Neural cell (in vitro differentiated cells): ENCODE results near the gene FCN3.

Experiments
- EZH2 ChIP-seq: fragments of 200-600, 300-800 bp; shearing (Covaris generic), sonication (generic); IDR thresholded peaks from 2 replicates; pipeline ENCODE4 v1.6.1; 2014; ENCODE audit warnings: antibody characterized with exemption, low read length, borderline replicate concordance, mild to moderate bottlenecking; ENCODE audit not compliant: insufficient read depth, poor library complexity, severe bottlenecking
- MXI1 ChIP-seq: fragments of 450-650 bp; conservative IDR thresholded peaks from 2 replicates; pipeline ENCODE4 v1.6.1; 2014; ENCODE audit warnings: antibody characterized with exemption, mild to moderate bottlenecking; ENCODE audit not compliant: poor library complexity, severe bottlenecking
- POLR2AphosphoS5 ChIP-seq: IDR thresholded peaks from 2 replicates; pipeline ENCODE4 v1.6.1; 2012
- RAD21 ChIP-seq: fragments of 450-650 bp; conservative IDR thresholded peaks from 2 replicates; pipeline ENCODE4 v1.6.1; 2014; ENCODE audit warnings: antibody characterized with exemption, mild to moderate bottlenecking, moderate library complexity
- TF ChIP-seq, protein P1 (sequence below): fragments of 450-650 bp; IDR thresholded peaks from 2 replicates; pipeline ENCODE4 v1.5.1; 2014; ENCODE audit warnings: antibody characterized with exemption, mild to moderate bottlenecking, moderate library complexity; ENCODE audit not compliant: poor library complexity, severe bottlenecking

DNA sequence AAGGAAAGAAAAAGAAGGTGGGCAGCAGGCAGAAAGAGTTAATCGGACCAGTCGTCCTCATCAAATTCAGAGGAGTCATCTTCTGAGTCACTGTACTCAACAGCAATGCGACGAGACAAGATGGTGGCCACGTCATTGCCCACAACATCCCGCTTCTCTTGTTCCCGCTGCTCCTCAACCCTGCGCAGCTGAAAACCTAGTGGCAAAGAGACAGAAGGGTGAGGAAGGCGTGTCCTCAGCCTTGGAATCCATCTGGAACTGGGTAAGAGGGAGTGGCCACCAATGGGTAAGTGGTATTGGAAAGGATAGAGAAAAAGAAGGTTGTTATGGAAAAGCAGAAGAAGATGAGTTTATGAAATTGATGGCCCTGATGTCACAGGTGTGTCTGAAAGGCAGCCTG lies 33.5 kb upstream of the FCN3 start:
- TF ChIP-seq RAD21 (no peak), MXI1 (no peak), EZH2 (no peak), POLR2AphosphoS5 (no peak)
- TF ChIP-seq, protein P1, sequence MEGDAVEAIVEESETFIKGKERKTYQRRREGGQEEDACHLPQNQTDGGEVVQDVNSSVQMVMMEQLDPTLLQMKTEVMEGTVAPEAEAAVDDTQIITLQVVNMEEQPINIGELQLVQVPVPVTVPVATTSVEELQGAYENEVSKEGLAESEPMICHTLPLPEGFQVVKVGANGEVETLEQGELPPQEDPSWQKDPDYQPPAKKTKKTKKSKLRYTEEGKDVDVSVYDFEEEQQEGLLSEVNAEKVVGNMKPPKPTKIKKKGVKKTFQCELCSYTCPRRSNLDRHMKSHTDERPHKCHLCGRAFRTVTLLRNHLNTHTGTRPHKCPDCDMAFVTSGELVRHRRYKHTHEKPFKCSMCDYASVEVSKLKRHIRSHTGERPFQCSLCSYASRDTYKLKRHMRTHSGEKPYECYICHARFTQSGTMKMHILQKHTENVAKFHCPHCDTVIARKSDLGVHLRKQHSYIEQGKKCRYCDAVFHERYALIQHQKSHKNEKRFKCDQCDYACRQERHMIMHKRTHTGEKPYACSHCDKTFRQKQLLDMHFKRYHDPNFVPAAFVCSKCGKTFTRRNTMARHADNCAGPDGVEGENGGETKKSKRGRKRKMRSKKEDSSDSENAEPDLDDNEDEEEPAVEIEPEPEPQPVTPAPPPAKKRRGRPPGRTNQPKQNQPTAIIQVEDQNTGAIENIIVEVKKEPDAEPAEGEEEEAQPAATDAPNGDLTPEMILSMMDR, result no peak
